ENCODE results near the gene ARFGEF2.
"Not testable (repeated sequence)": the region's sequence is repeated elsewhere in the genome, so short reads cannot be mapped to it uniquely, and the experiment has no call there.

ARFGEF2 gene

DNA sequence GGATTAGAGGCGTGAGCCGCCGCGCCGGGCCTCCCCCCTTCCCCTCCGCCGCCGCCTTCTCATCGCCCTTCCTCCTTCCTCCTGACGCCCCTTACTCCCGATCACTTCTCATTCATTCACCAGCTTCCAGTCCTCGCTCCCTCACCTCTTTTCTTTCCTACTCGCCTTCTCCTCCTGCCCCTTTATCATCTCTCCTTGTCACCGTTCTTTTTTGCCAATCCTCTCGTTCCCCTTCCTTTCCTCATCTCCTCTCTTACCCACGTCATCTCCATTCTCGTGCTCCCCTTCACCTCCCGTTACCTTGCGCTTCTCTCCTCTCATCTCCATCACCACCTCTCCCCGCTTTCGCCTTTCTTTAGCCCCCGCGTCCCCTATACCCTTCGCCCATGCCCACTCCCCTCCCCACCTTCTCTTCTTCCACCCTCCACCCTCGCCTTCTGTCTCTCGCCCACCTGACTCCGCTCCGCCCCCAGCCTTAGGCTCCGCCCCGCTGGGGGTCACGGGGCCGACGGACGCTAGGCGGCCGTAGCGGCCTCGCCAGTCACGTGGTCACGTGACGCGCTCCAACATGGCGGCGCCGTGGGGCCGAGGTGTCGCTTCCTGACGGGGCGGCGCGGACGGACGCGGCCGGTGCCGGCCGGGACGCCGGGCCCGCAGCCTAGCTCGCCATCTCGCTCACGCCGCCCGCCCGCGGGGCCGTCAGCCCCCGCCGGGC lies at the start of gene ARFGEF2:
TSS of gene ARFGEF2 (plus strand) at position 544 of the 715 bp plus-strand sequence. CDS start 179 bp downstream, outside the sequence.
- DNase-seq (ENCODE audit: low read depth, low spot score): peak; percentile 61

GRCh38 chr20:48875233-48875913 lies 46.1 kb upstream of the ARFGEF2 start:
- DNase-seq (ENCODE audit: low read depth, low spot score): no peak

GRCh38 chr20:48875914-48876240 lies 45.6 kb upstream of the ARFGEF2 start:
- DNase-seq (ENCODE audit: low read depth, low spot score): no peak

- no peak for DNase-seq (ENCODE audit: low read depth, low spot score)
Measured at GRCh38 chr20:48877304-48877703, 44.2 kb upstream of the ARFGEF2 start.

GRCh38 chr20:48878534-48879248 lies 42.8 kb upstream of the ARFGEF2 start:
- no peak for DNase-seq (ENCODE audit: low read depth, low spot score)

DNA sequence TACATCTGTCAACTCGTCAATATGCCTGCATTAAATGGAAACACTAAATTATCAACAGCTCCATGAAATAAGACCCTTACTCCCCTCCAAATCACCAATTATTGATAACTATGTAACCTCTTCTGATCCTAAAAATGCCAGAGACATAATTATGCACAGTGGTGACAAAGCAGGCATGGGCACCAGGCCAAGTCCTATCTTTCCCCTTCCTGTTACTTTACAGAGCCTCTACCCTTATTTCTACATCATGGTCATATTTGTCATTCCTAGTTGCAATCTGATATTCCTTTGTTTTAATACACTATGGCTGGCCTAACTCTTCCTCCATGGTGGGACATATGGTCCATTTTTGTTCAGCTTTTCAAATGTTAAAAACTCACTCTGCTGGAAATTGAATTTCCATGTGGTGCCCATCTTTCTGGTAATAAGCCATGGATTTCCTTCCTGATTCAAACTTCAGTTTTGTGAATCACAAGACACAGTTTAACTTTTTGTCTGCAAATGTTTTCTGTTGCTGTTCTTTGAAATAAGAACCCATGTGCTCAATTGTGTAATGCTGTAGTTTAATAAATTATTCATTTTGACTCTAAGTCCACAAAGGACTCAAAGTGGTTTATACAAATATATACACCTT lies 41.8 kb upstream of the ARFGEF2 start:
- DNase-seq (ENCODE audit: low read depth, low spot score): no peak

DNA sequence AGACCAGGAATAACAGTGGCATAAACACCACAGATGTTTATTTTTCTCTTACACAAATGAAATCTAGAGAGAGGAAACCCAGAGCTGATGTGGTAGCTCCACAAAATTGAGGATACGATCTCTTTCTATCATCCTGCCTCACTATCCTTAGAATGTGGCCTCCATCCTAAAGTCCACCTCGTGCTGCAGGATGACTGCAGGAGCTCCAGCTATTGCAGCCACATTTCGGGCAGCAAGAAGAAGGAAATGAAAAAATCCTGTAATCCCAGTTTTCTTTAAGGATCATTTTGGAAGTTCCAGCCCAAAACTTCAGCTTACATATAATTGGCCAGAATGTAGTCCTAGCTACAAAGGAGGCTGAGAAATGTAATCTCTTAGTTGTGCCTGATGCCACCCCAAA lies 41.2 kb upstream of the ARFGEF2 start:
- no peak for DNase-seq (ENCODE audit: low read depth, low spot score)

- DNase-seq (ENCODE audit: low read depth, low spot score): no peak
Measured at GRCh38 chr20:48880981-48881657, 40.4 kb upstream of the ARFGEF2 start.

DNA sequence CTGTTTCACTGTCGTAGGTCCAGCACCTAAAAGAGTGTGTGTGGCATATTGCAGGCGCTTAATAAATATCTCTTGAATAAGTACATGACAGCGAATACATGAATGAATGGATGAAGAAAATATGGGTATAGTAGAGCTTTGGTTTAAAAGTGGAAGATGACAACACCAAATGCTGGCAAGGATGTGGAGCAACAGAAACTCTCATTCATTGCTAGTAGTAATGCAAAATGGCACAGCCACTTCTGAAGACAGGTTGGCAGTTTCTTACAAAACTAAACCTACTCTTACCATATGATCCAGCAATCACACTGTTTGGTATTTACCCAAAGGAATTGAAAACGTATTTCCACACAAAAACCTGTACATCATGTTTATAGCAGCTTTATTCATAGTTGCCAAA lies 36.3 kb upstream of the ARFGEF2 start:
- no peak for DNase-seq (ENCODE audit: low read depth, low spot score)

DNA sequence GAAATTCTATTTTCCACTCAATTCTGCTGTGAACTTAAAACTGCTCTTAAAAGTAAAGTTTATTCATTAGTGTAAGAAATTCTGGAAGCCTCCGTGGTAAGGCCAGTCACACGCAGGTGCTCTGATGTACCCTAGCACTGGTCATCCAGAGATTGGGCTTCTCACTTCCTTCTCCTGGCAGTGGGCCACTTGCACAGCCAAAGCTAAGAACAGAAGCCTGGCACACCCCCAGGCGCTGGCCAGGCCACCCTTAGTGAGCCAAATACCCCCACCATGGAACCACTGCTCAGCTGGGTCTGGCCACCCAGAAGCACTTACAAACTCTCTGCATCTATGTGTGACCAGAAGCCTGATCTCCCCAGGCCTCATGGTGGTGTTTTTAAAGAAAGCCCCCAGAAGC lies 35.3 kb upstream of the ARFGEF2 start:
- DNase-seq (ENCODE audit: low read depth, low spot score): no peak

DNA sequence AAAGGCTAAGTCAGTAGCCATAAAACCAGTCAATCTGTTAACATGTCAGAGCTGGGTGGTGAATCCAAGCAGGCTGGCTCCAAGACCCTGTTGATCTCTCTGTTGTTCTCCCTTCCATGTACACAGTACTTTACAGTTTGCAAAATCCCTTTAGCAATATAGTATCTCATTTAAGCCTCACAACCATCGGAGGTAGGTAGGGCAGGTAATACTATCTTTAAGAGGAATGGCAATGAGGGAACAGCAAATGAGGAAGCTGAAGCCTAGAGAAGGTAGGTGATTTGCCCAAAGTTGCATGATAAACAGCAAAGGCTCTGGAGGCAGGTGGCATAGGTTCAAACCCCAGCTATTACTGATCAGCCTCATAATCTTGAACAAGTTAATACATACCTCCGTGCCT lies 34.7 kb upstream of the ARFGEF2 start:
- no peak for DNase-seq (ENCODE audit: low read depth, low spot score)

GRCh38 chr20:48888517-48888916 lies 33.0 kb upstream of the ARFGEF2 start:
- DNase-seq (ENCODE audit: low read depth, low spot score): not testable (repeated sequence)

- no peak for DNase-seq (ENCODE audit: low read depth, low spot score)
Measured at GRCh38 chr20:48889140-48889790, 32.2 kb upstream of the ARFGEF2 start.

DNA sequence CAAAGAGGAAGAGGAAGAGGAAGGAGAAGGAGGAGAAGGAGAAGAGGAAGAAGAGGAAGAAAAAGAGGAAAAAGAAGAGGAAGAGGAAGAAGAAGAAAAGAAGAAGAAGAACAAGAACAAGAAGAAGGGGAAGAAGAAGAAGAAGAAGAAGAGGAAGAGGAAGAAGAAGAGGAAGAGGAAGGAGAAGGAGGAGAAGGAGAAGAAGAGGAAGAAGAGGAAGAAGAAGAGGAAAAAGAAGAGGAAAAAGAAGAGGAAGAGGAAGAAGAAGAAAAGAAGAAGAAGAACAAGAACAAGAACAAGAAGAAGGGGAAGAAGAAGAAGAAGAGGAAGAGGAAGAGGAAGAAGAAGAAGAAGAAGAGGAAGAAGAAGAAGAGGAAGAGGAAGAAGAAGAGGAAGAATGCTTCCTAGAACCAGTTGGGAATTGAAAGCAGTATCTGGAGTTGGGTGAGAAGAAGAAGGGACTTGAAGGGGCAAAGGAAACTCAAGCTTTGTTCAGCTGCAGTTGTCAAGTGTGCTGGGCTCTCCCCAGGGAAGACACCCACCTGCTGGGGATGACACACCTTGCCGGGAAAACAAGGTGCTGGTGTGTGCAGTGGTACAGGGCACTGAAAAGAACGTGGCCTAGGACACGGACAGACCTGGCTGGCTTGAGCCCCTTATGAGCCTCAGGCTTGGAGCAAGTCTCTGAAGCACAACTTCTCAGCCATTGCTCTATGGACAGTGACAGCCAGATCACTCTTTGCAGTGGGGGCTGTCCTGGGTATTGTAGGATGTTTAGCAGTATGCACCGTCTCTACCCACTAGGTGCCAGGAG lies 30.1 kb upstream of the ARFGEF2 start:
- DNase-seq (ENCODE audit: low read depth, low spot score): no peak

DNA sequence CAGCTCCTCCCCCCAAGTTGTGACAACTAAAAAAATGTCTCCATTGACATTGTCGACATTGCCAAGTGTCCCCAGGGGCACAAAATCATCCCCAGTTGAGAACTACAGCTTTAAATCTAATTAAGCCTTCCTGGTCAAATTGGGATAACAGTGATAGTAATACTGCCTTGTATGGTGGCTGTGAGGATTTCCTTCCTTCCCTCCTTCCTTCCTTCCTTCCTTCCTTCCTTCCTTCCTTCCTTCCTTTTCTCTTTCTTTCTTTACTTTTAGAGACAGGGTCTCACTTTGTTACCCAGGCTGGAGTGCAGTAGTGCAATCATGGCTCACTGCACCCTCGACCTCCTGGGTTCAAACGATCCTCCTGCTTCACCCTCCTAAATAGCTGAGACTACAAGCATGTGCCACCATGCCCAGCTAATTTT lies 29.5 kb upstream of the ARFGEF2 start:
- no peak for DNase-seq (ENCODE audit: low read depth, low spot score)

GRCh38 chr20:48892891-48893290 lies 28.6 kb upstream of the ARFGEF2 start:
- DNase-seq (ENCODE audit: low read depth, low spot score): no peak

GRCh38 chr20:48893374-48893773 lies 28.1 kb upstream of the ARFGEF2 start:
- no peak for DNase-seq (ENCODE audit: low read depth, low spot score)

GRCh38 chr20:48897305-48898010 lies 24.1 kb upstream of the ARFGEF2 start:
- DNase-seq (ENCODE audit: low read depth, low spot score): no peak

- DNase-seq (ENCODE audit: low read depth, low spot score): no peak
Measured at GRCh38 chr20:48898210-48898609, 23.3 kb upstream of the ARFGEF2 start.

Data from iPS DF 19.7 (cell line).